Lung (tissue), 12 donors: Measurements from ENCODE around the gene ALDH3A2. TPM values are rescaled to one million over a fixed set of nuclear protein-coding genes. Genes with fewer than 3 reads are reported as not detected.

ENCODE experiments used
- ATAC-seq: fragments of 200-7000 bp; cut with Tn5 transposase; one replicate; pipeline ENCODE4 v1.9.1; 2020; ENCODE audit warnings: moderate number of reproducible peaks; ENCODE audit not compliant: insufficient read depth, low FRiP score
- DNase-seq, 3 donors: peaks; one replicate each; pipeline ENCODE4 v3.0.0-alpha.2; 2013 to 2017
- H3K27ac ChIP-seq, 2 donors: one replicate each; pipeline ENCODE4 v1.5.1; 2013; ENCODE audit warnings: mild to moderate bottlenecking in 2 of 2, moderate library complexity in 2 of 2, control low read depth in 1 of 2, inconsistent platforms in 1 of 2, low read depth in 1 of 2, low read length in 1 of 2
- H3K27me3 ChIP-seq, 3 donors: one replicate each; pipeline ENCODE4 v1.5.1; 2013; ENCODE audit warnings: low read length in 2 of 3; ENCODE audit not compliant: control insufficient read depth in 3 of 3, insufficient read depth in 3 of 3
- H3K36me3 ChIP-seq, 4 donors: one replicate each; pipeline ENCODE4 v1.5.1; 2013; ENCODE audit warnings: low read length in 4 of 4, mild to moderate bottlenecking in 1 of 4, moderate library complexity in 1 of 4; ENCODE audit not compliant: control insufficient read depth in 4 of 4, insufficient read depth in 4 of 4
- H3K4me1 ChIP-seq, 5 donors: one replicate each; pipeline ENCODE4 v1.5.1; 2013; ENCODE audit warnings: low read length in 5 of 5, mild to moderate bottlenecking in 2 of 5, moderate library complexity in 1 of 5; ENCODE audit not compliant: control insufficient read depth in 5 of 5, insufficient read depth in 5 of 5
- H3K4me3 ChIP-seq: one replicate; pipeline ENCODE4 v1.5.1; 2013; ENCODE audit warnings: mild to moderate bottlenecking, control low read depth, moderate library complexity
- H3K9ac ChIP-seq, 2 donors: one replicate each; pipeline ENCODE4 v1.5.1; 2013; ENCODE audit warnings: low read length in 2 of 2, control low read depth in 1 of 2; ENCODE audit not compliant: insufficient read depth in 1 of 2
- H3K9me3 ChIP-seq, 4 donors: one replicate each; pipeline ENCODE4 v1.5.1; 2013; ENCODE audit warnings: low read length in 3 of 4, mild to moderate bottlenecking in 1 of 4, moderate library complexity in 1 of 4; ENCODE audit not compliant: control insufficient read depth in 4 of 4, insufficient read depth in 3 of 4
- CTCF ChIP-seq: IDR thresholded peaks from 2 replicates; pipeline ENCODE4 v1.5.1; 2012; ENCODE audit warnings: mild to moderate bottlenecking; ENCODE audit errors: control extremely low read depth, extremely low read depth
- WGBS, 2 donors: extraction: QIAGEN DNeasy Blood & Tissue Kit; methylation state at CpG; one replicate each; pipeline ENCODE4 v1.1.7; 2013; 5-methylcytosine and 5-hydroxymethylcytosine counted together
- polyA plus RNA-seq, 2 donors: library from polyadenylated mRNA; stranded (reverse); fragments of 200-250 nt; gene quantifications; one replicate each; pipeline ENCODE4 v1.2.1, GENCODE V29; 2013
- total RNA-seq, 2 donors: library from RNA; depleted of rRNA in 1 of 2; stranded (reverse); fragments of >200 nt in 1 of 2; gene quantifications; one replicate each; pipeline ENCODE4 v1.2.1, GENCODE V29; 2014 to 2021
- donor health status: control.
- donor health status: control.
- donor health status: Bipolar disorder and iron deficiency.
- donor health status: healthy.
- donor health status: DM: yes; HTN: yes; CAD: no.

Gene ALDH3A2
- total and polyA plus RNA-seq, 4 donors = 50.7 to 107 (median 79.3) TPM

GRCh38 chr17:19644493-19645210 is 3.9 kb upstream of the ALDH3A2 start:
- Histone ChIP-seq H3K4me1 (peaks cover 0 to 16% (median 3%) of the 10 kb centered on the region in 5 donors), H3K36me3 (no peaks in the 10 kb centered on the region), H3K4me3 (no peak overlapping the region), H3K9me3 (no peaks in the 10 kb centered on the region), H3K27me3 (peaks cover 0 to 8% (median 0%) of the 10 kb centered on the region in 3 donors), H3K27ac (no peak overlapping the region), H3K9ac (no peak overlapping the region)
- no peak for ATAC-seq
- no peak for DNase-seq
- no peak for TF ChIP-seq CTCF
- WGBS, 2 donors = 81 to 84% methylated on average over 5 of the region's 5 CpGs

- Histone ChIP-seq H3K27me3 (peaks cover 0 to 8% (median 0%) of the 10 kb centered on the region in 3 donors), H3K4me1 (peaks cover 0 to 20% (median 3%) of the 10 kb centered on the region in 5 donors), H3K4me3 (no peak overlapping the region), H3K36me3 (no peaks in the 10 kb centered on the region), H3K9me3 (no peaks in the 10 kb centered on the region), H3K9ac (no peak overlapping the region), H3K27ac (no peak overlapping the region)
- no peak for ATAC-seq
- DNase-seq = peak; percentile 23 to 29 (median 27)
- peak; percentile 25 for TF ChIP-seq CTCF
- 21 to 25% methylated on average over 4 of the region's 4 CpGs for WGBS, 2 donors
Observed at GRCh38 chr17:19645734-19646201, 2.8 kb upstream of the ALDH3A2 start.

- ATAC-seq (no peak), DNase-seq (peak in 1 of 3 donors; percentile 11)
- Histone ChIP-seq H3K27ac (peak overlapping the region; percentile 89 to 98), H3K27me3 (peaks cover 0 to 6% (median 0%) of the 10 kb centered on the region in 3 donors), H3K4me1 (peaks cover 0 to 31% (median 14%) of the 10 kb centered on the region in 5 donors), H3K9me3 (no peaks in the 10 kb centered on the region), H3K4me3 (no peak overlapping the region), H3K9ac (peak overlapping the region; percentile 71 to 83), H3K36me3 (peaks cover 0 to 3% (median 0%) of the 10 kb centered on the region in 4 donors)
- WGBS, 2 donors = 65 to 71% methylated on average over 4 of the region's 4 CpGs
- no peak for TF ChIP-seq CTCF
Observed at GRCh38 chr17:19646788-19647696, 1.5 kb upstream of the ALDH3A2 start.
